Gastrocnemius medialis (tissue), 4 donors: ENCODE results near the gene BBOX1.

Experiments used
- CTCF ChIP-seq, 5 experiments: fragments of 450-650 bp in 3 of 5; fragments of 200-600 bp in 2 of 5; sonication (generic) in 2 of 5; IDR thresholded peaks in 4 of 5; conservative IDR thresholded peaks in 1 of 5; 1 replicate in 4 of 5; 2 replicates in 1 of 5; pipeline ENCODE4 v1.5.1; 2016 to 2019; ENCODE audit warnings: antibody characterized with exemption in 5 of 5, mild to moderate bottlenecking in 3 of 5, moderate library complexity in 3 of 5
- POLR2A ChIP-seq, 2 donors: fragments of 450-650 bp; IDR thresholded peaks; one replicate each; pipeline ENCODE4 v1.6.1; 2017; ENCODE audit warnings: antibody characterized with exemption in 2 of 2, mild to moderate bottlenecking in 2 of 2, moderate library complexity in 2 of 2

DNA sequence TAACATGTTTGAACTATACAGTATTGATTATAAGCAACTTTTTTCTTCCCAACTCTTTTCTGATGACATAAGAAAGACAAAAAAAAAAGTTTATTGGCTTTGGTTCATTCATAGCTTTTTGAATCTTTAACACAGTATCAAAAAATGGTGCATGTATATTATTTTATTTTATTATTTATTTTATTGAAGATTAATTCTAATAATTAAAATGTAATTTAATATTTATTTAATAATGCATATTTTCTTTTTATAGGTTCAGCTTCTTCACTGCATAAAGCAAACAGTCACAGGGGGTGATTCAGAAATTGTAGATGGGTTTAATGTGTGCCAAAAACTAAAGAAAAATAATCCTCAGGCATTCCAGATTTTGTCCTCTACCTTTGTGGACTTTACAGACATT lies 78.8 kb downstream of the BBOX1 start:
- no peak for TF ChIP-seq POLR2A (IDR thresholded peaks at IDR 0.05)
- TF ChIP-seq CTCF (IDR thresholded peaks at IDR 0.05 in 4 of 5, conservative IDR thresholded peaks at IDR 0.05 in 1 of 5): no peak
